Sigmoid colon (tissue), 4 donors: ENCODE measurements around the gene ARHGEF17.

Experiments
- EP300 ChIP-seq, 4 donors: sonication (generic); formaldehyde crosslinking; IDR thresholded peaks; one replicate each; pipeline ENCODE4 v1.6.1; 2017; ENCODE audit warnings: antibody characterized with exemption in 4 of 4
- POLR2A ChIP-seq, 2 donors: fragments of 450-650 bp; IDR thresholded peaks; one replicate each; pipeline ENCODE4 v1.6.1; 2016; ENCODE audit warnings: antibody characterized with exemption in 2 of 2, mild to moderate bottlenecking in 2 of 2, moderate library complexity in 2 of 2
- POLR2AphosphoS5 ChIP-seq, 4 donors: sonication (generic); formaldehyde crosslinking; IDR thresholded peaks; one replicate each; pipeline ENCODE4 v1.6.1; 2017; ENCODE audit warnings: antibody characterized with exemption in 4 of 4
- TF ChIP-seq, protein P1 (sequence below), 4 experiments: fragments of 450-650 bp in 3 of 4; fragments of 200-600 bp in 1 of 4; IDR thresholded peaks; one replicate each; pipeline ENCODE4 v1.5.1; 2016 to 2019; ENCODE audit warnings: antibody characterized with exemption in 4 of 4, mild to moderate bottlenecking in 3 of 4, moderate library complexity in 2 of 4

GRCh38 chr11:73318501-73319011 is 10.5 kb downstream of the ARHGEF17 start:
- no peak for TF ChIP-seq POLR2AphosphoS5 (IDR thresholded peaks at IDR 0.05)
- TF ChIP-seq, protein P1, sequence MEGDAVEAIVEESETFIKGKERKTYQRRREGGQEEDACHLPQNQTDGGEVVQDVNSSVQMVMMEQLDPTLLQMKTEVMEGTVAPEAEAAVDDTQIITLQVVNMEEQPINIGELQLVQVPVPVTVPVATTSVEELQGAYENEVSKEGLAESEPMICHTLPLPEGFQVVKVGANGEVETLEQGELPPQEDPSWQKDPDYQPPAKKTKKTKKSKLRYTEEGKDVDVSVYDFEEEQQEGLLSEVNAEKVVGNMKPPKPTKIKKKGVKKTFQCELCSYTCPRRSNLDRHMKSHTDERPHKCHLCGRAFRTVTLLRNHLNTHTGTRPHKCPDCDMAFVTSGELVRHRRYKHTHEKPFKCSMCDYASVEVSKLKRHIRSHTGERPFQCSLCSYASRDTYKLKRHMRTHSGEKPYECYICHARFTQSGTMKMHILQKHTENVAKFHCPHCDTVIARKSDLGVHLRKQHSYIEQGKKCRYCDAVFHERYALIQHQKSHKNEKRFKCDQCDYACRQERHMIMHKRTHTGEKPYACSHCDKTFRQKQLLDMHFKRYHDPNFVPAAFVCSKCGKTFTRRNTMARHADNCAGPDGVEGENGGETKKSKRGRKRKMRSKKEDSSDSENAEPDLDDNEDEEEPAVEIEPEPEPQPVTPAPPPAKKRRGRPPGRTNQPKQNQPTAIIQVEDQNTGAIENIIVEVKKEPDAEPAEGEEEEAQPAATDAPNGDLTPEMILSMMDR (IDR thresholded peaks at IDR 0.05): no peak
- TF ChIP-seq POLR2A (IDR thresholded peaks at IDR 0.05): no peak
- no peak for TF ChIP-seq EP300 (IDR thresholded peaks at IDR 0.05)
